NCI-H146 treated with DMSO at 0.1 percent for 48 hours (cell line): Measurements from ENCODE around the gene STK32C.
A peak's percentile ranks its signal among the peaks of the same experiment; 100 is the strongest.
"Not testable (repeated sequence)": the region's sequence is repeated elsewhere in the genome, so short reads cannot be mapped to it uniquely, and the experiment has no call there.

Experiments used
- DNase-seq: peaks from one replicate; lab custom pipeline; 2025; ENCODE audit not compliant: unreplicated experiment; lab: John Stamatoyannopoulos, UW

STK32C gene

DNA sequence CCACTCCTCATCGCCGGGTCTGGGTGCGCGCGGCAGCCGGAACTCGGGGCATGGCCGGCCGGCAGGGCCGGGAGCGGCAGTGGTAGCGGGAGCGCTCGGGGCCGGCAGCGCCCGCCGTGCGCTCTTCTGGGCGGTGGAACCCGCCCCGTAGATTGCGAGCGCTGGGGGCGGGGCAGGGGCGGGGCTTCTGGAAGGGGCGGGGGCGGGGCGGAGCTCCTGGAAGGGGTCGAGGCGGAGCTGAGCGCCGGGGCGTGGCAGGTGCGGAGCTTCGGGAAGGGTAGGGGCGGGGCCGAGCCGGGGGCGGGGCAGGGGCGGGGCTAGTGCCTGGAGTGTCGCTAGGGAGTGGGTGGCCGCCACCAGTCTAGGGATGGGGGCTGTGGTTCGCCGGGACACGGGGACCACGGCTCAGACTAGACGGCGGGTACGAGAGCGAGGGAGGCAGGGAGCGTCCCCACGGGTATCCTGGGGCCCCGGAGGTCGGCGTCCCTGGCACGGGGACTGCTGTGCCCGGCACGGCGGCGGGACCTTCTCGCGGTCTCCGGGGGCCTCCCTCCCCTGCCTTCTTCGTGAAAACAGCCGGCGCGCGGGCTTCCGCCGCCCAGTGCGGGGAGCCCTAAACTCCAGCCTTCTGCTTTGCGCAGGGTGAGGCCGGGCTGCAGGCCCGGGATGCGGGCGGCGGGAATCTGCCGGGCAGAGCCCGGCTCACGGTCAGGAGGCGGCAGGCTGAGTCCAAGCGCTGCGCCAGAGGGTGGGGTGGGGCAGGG is at the start of gene STK32C:
Gene STK32C (minus strand): TSS at position 128 of the 764 bp plus-strand sequence. CDS start 117 bp downstream, at position 11.
- peak; percentile 70 for DNase-seq

DNA sequence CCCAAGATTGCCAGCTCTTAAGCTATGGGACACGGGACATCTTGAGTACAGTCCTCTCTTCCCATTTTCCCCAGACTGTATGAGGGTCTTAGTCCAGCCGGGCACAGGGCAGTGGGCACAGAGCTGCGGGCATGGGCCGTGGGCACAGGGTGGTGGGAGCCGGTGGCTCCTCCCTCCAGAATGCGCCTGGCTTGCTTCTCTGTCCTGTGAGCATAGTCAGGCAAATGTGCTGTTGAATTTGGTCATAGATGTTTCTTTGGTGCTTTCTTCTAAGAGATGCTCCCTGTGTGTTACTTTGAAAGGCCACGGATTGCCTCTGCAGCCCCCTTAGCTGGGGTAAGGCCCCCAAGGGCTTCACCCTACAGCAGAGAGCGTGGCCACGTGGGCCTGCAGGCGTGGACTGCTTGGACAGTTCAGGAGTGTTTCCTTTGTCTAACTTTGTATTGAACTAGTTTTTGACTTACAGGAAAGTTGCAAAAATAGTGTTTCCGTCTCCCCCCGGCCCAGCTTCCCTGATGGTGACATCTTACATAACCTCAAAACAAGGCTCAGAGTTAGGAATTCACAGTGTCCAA is 49.0 kb upstream of the STK32C start:
- no peak for DNase-seq

DNA sequence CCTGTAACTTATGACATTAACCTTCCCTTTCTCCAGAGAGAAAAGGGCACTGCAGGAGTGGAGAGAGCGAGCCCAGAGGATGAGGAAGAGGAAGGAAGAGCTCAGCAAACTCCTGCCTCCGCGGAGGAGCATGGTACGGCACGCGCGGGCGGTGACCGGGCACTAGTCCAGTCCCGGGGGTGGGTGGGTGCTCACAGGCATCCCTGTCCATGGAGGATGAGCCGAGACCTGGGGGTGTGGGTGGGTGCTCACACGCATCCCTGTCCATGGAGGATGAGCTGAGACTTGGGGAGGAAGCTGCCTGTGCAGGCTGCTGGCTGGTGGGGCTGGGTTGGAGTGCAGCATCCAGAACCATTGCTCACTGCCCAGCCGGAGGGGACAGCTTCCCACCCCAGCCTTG is 48.0 kb upstream of the STK32C start:
- no peak for DNase-seq

DNA sequence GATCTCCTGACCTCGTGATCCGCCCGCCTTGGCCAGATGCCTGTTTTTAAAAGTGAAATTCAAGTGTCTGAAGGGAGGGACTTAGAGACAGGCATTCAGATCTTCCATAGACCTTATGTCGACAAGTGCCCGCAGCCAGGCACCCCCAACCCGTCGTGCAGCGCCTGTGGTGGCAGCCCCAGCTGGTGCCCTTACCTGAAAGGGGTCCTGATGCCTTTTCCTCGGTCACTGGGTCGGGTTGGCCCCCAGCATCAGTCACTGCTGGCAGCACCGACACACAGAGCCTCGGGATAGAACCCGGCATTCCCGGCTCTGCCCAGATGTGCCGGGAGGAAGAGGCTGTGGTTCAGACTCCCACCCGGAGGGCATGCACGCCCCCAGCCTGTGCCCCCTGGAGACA is 47.5 kb upstream of the STK32C start:
- no peak for DNase-seq

DNA sequence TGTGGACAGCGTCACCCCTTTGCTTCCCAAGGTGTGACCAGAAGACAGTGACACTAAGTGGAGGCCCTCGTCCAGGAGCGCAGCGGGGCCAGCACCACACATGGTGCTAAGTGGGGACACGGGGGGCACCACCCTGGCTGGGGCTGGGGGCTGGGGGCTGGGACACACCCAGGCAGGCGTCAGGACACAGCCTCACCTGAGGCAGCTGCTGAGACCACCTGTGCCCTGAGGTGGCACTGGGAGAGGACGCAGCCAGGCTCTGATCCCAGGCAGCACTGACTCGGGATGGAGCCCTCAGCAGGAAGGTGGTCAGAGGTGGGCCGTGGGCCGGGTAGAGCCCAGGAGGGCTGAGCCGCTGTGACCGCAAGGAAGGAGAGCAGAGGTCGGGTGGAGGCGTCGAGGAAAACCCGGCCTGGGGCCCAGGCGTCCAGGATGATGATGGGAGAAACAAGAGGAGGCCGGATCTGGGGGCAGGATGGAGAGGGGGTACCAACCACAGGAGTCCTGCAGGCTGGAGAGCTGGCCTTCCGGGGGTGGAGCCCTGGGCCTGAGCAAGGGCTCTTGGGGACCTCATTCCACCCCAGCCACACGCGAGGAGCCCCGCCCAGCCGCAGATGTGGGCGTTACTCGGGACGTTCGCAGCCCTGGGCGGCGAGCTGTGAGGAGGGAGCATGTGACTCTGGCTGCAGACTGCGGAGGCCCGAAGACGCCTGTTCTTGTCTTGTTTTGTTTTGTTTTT is 46.8 kb upstream of the STK32C start:
- no peak for DNase-seq

DNA sequence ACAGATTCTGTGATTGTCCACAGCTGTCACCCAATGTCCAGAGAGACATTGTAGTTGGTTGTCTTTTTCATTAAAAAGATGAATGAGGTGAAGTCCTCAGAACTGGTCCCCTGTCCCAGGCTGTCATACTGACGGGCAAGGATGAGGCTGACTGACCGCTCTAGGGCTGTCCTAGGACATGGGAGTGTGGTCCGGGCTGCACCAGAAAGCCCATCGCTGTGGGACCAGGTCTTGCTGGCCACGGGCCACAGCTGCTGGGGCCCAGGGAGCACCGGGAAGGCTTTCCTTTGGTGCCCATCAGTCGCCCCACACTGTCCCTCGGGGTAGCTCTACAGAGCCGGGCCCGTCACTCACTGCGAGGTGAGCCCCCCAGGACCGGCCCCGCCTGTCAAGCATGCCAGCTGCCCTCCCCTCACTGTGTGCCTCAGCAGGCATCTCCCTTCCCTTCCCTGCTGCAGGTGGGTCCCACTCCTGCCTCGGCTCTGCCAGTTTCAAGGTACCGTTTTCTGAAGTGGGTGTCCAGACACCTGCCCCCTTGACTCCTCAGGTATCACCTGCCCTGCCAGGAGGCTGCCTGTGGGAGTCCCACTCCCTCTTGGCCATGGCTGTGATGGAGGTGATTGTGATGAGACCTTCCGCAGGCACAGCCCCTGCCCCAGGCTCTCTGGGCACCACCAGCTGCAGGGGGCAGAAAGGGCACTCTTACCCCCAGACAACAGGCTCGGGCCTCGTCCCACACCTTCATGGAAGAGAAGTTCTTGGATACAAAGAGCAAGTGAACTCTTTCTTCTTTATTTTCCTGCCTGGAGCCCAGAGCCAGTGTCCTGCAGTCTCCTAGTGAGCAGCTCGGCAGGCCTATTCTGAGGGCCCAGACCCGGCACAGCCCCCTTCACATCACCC is 46.0 kb upstream of the STK32C start:
- no peak for DNase-seq

DNA sequence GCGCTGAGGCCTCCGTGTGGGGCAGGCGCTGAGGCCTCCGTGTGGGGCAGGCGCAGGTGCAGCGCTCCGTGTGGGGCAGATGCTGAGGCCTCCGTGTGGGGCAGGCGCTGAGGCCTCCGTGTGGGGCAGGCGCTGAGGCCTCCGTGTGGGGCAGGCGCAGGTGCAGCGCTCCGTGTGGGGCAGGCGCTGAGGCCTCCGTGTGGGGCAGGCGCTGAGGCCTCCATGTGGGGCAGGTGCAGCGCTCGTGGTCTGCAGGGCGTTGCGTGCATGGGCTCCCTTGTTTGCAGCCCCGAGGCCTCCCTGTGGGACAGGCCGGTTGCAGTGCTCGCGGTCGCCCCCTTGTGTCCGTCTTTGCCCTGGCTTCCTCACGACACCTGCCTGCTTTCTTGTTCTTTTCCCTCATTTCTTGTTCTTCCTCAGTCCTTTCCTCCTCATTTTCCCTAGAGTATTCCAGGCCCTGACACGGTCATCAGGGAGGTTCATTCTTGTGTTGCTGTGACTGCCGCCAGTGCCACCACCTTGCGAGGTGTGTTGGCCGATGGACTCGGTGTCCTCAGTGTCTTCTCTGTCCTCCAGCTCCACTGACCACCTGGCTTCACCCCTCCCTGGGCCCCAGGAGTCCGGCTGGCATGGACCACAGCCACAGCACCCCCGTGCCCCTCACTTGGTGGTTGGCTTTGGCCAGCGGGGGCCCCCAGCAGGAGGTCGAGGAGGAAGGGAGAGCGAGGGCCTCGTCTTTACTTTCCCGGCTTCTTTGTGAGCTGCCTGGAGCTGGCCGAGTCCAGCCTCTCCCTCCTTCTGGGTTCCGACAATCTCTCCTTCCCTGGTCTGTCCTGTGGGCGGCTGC is 44.9 kb upstream of the STK32C start:
- DNase-seq = not testable (repeated sequence)

DNA sequence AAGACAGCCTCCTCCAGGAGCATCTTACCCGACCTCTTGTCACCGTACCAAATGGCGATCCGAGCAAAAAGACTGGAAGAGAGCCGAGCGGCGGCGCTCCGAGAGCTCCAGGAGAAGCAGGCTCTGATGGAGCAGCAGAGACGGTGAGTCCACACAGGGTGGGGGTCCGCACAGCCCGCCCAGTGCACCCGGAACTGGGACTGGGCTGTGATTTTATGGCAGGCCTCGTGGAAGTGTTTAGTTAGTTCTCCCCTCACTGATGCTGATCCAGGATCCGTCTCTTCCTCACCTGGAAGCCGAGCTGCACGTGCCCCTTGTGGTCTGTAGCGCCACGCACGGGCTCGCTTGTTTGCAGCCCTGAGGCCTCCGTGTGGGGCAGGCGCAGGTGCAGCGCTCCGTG is 43.9 kb upstream of the STK32C start:
- no peak for DNase-seq

DNA sequence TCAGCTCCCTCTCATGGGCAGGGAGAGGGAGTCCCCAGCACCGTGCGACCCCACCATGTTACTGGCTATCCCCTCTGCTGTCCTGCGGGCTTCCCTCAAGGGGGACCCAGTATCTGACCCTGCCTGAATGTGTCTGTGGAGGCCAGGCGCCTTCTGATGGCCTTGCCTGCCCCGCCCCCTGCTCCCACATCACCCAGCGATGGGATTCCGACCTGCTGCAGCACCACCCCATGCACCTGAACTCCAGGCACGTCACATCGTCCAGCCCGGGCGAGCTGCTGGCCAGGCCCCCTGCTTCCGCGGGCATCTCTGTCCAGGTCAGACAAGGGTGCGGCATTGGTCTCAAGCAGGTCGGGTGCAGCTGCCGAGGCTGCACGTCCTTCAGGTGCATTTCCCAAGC is 43.2 kb upstream of the STK32C start:
- DNase-seq = no peak

DNA sequence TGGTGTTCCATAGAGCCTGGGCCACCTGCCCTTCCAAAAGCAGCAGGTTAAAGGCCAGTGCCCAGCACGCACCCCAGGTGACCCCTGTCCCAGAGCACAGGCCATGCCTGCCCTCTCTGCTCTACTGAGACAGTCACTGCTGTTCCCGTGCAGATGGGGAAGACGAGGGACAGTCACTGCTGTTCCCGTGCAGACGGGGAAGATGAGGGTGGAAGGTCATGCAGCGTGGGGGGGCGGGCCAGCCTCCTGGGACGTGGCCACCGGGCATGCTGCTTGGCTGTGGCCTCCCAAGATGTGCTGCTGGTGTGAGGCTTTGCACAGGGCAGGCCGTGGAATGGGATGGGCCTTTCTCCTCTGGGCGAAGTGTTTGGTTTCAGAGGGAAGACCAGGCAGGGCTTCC is 42.6 kb upstream of the STK32C start:
- DNase-seq = no peak

DNA sequence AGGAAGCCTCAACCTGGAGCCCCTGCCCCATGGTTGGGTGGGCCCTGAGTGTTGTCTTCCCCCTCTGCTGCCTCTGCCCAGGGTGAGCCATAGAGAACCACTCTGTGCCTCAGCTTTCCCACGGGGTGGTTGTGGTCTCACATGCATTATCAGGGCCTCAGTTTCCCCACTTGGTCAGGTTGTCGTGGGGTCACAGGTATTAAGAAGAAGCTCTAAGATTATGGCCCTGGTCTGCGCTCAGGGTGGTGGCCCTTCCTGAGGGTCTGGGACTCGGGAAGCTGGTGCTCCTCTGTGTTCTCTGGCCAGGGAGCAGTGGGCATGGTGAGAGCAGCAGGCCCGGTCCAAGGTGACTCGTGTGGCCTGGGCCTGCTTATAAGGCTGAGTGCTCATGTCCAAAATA is 42.0 kb upstream of the STK32C start:
- DNase-seq = no peak

DNA sequence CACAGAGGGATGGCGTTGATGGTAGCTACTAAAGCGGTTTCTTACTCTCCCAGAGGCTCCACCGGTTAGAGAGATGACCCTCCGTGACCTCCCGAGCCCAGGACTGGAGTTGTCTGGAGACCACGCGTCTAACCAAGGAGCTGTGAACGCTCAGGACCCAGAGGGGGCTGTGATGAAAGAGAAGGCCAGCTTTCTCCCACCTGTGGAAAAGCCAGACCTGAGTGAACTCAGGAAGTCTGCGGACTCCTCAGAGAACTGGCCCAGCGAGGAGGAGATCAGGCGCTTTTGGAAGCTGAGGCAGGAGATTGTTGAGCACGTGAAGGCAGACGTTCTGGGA is 40.1 kb upstream of the STK32C start:
- DNase-seq = no peak

DNA sequence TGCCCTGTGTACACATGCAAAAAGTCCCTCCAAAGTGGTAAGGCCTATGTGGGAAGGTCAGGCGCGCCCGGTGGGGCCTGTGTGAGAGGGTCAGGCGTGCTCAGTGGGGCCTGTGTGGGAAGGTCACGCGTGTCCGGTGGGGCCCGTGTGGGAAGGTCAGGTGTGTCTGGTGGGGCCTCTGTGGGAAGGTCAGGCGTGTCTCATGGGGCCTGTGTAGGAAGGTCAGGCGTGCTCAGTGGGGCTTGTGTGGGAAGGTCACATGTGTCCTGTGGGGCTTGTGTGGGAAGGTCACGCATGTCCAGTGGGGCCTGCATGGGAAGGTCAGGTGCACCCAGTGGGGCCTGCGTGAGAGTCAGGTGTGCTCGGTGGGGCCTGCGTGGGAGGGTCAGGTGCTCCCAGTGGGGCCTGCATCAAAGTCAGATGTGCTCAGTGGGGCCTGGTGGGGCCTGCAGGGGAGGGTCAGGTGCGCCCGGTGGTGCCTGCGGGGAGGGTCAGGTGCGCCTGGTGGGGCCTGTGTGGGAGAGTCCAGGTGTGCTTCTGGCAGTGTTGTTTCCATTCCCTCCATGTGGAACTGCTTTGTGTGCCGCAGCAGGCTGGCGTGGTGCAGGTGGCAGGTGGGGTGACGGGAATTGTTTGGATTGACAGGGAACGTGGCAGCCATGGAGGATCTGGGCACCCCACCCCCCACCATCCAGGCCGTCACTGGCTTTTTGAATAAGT is 39.6 kb upstream of the STK32C start:
- DNase-seq = no peak

DNA sequence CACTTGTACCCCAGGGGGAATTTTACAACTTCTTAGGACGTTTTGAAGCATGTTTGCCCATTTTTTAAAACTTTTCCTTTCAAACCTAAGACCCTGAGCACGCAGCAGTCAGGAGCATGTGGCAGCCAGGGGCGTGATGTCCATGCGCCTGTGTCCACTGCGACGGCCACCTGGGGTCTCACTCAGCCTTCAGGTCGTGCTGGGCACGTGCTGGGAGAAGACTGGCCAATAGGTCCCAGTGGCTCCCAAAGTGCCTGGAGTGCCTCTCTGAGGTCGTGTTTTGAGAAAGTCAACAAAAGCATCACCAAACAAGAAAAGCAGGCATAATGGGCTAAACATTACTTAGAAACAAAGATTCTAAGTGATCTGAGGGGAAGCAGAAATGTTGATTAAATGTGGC is 39.1 kb upstream of the STK32C start:
- DNase-seq = no peak

DNA sequence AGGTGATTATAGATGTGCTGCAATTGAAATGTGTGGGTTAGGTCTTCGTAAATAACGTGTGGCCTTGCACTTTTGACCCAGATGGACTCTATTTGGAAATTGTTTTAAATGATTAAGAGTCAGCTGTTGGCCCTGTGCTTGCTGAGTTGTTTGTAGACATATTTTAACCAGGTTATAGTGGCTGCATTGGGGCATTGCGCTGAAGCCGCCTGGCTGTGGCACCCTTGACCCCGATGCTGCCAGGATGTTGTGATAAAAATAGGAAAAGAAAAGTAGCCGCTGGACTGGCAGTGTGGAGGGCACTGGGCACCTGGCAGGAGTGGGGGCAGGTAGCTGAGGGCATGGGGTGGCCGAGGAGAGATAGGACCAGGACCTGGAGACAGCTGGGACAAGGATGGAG is 37.6 kb upstream of the STK32C start:
- DNase-seq = no peak

DNA sequence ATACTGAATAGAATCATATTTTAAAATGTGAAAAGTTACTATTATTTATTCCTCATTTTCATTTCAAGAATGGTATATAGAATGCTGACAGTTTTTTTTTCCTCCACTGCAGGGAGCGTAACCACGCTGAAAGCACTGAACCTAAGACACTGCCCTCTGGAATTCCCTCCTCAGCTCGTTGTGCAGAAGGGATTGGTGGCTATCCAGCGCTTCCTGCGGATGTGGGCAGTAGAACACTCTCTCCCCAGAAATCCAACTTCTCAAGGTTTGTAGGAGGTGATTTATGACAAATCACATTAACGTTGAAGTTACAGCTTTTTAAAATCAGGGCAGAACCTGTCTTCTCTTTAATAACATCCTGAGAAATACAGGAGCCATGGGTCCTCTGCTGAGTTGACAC is 36.6 kb upstream of the STK32C start:
- no peak for DNase-seq

DNA sequence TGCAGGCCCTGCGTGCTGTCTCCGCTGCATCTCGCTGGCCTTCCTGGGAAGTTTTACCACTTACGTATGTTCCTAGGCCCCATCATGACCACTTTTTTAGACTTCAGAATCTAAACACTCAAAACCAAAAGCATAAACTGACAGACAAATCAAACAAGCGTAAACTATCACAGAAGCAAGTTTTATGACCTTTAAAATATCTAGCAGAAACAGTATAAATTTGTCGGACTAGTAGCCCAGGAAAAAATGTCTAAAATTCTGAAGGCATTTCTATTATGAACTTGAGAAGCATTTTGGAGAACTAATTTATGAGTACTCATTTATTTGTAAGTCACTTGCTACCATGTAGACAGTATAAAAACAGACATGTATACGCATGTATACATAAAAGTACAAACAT is 34.8 kb upstream of the STK32C start:
- DNase-seq = no peak

DNA sequence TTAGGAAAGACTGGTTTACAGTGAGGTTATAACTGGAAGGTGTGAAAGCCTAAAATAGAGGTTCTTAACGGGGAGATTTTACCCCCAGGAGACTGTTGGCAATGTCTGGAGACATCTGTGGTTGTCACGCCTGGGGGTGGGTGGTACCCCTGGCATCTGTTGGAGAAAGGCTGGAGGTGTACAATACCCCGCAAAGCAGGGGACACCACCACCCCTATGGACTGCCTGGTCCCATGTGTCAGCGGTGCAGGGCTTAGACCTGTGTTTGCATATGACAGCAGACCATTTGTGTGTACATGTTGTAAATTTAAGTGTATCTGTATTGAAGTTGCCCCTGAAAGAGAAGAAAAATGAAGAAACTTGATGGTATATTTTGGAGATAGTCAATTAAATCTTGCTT is 34.0 kb upstream of the STK32C start:
- DNase-seq = no peak

DNA sequence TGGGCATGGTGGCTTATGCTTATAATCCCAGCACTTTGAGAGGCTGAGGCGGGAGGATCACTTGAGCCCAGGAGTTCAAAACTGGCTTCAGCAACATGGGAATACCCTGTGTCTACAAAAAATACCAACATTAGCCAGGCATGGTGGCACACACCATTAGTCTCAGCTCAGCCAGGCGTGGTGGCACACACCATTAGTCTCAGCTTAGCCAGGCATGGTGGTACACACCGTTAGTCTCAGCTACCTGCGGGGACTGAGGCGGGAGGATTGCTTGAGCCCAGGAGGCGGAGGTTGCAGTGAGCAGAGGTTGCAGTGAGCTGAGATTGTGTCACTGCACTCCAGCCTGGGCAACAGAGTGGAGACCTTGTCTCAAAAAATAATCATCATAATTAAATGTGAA is 33.3 kb upstream of the STK32C start:
- DNase-seq = no peak

DNA sequence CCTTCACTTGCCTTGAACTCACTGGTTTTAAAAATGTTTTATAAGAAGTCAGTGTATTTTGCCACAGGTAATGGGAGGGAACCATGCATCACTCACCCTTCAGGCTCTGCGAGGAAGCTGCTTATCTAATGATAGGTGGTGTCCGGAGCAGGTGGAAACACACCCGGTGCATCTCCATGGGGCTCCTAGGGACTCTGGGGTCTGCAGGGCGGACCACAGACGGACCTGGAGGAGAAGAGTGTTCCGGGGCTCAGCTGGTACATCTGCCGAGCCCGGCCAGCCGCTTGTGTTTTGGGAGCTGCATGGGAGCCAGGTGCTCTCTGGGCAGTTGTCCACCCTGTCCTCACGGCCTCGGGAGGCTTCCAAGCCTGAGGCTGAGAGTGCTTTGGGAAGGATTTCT is 31.5 kb upstream of the STK32C start:
- no peak for DNase-seq
